GM12878 (cell line): ENCODE results near the gene QSOX1. TPM values are rescaled to one million over a fixed set of nuclear protein-coding genes. Genes with fewer than 3 reads are reported as not detected.

Experiments used
- ATAC-seq: fragments of 200-7000 bp; cut with Tn5 transposase; 3 replicates; pipeline ENCODE4 v1.9.1; 2020; ENCODE audit warnings: mild to moderate bottlenecking, moderate library complexity
- BruUV-seq: library from RNA; stranded (reverse); fragments of 400-500 nt; replicated peaks from 2 replicates; lab custom pipeline; 2021; lab: Mats Ljungman, UMichigan
- CTCF ChIA-PET: fragments of 300-600 bp; sonication (Branson Sonifier 250); formaldehyde crosslinking; extraction: SDS; loops from one replicate; lab custom pipeline; 2021; ENCODE audit warnings: inconsistent platforms; lab: Yijun Ruan, JAX
- POLR2A ChIA-PET: fragments of 350-600 bp; formaldehyde crosslinking; extraction: SDS; loops from one replicate; lab custom pipeline; 2021; ENCODE audit warnings: inconsistent platforms; lab: Charles Lee
- RAD21 ChIA-PET: fragments of 300-600 bp; sonication (Branson Sonifier 250); formaldehyde crosslinking; loops from one replicate; lab custom pipeline; 2023; ENCODE audit warnings: antibody characterized with exemption; ENCODE audit not compliant: unreplicated experiment; lab: Charles Lee
- SMC1A ChIA-PET: fragments of 300-600 bp; sonication (Branson Sonifier 250); formaldehyde crosslinking; loops from one replicate; lab custom pipeline; 2023; ENCODE audit not compliant: unreplicated experiment, uncharacterized antibody; lab: Charles Lee
- DNase-seq: peaks from one replicate; pipeline ENCODE4 v3.0.0-alpha.2; 2011; ENCODE audit warnings: low read depth, low spot score
- FAIRE-seq: peaks from 3 replicates; lab custom pipeline; 2011; peaks lifted over from hg19 to GRCh38; lab: Jason Lieb, UNC
- H2AFZ ChIP-seq: 2 replicates; pipeline ENCODE4 v1.6.0; 2011; ENCODE audit warnings: low read depth, low read length, control low read depth; ENCODE audit not compliant: control insufficient read depth
- H3K27ac ChIP-seq: 2 replicates; pipeline ENCODE4 v1.5.1; 2011; ENCODE audit warnings: control low read depth; ENCODE audit not compliant: control insufficient read depth, insufficient read depth
- H3K27me3 ChIP-seq, 2 experiments: replicated peaks in 1 of 2; 2 replicates each; pipeline versions ENCODE4 v1.6.0 to v1.6.1; 2011; ENCODE audit warnings: low read length in 1 of 2; ENCODE audit not compliant: control insufficient read depth in 2 of 2, insufficient read depth in 2 of 2
- H3K36me3 ChIP-seq, 2 experiments: 2 replicates each; pipeline ENCODE4 v1.5.1; 2011; ENCODE audit warnings: low read length in 1 of 2; ENCODE audit not compliant: control insufficient read depth in 2 of 2, insufficient read depth in 2 of 2
- H3K4me1 ChIP-seq: 2 replicates; pipeline ENCODE4 v1.6.1; 2011; ENCODE audit warnings: mild to moderate bottlenecking, low read length, moderate library complexity, mixed read lengths; ENCODE audit not compliant: control insufficient read depth, insufficient read depth
- H3K4me2 ChIP-seq: 2 replicates; pipeline ENCODE4 v1.6.0; 2011; ENCODE audit warnings: control low read depth; ENCODE audit not compliant: control insufficient read depth, insufficient read depth
- H3K4me3 ChIP-seq: fragments of 200-600 bp; sonication (generic); 2 replicates; pipeline ENCODE4 v1.5.1; 2016
- H3K79me2 ChIP-seq: 2 replicates; pipeline ENCODE4 v1.6.0; 2011; ENCODE audit warnings: low read length; ENCODE audit not compliant: control insufficient read depth, insufficient read depth
- H3K9ac ChIP-seq: 2 replicates; pipeline ENCODE4 v1.8.0; 2011; ENCODE audit warnings: low read length, control low read depth, mixed read lengths; ENCODE audit not compliant: control insufficient read depth, insufficient read depth
- H3K9me3 ChIP-seq: replicated peaks from 3 replicates; pipeline ENCODE4 v1.5.1; 2011; ENCODE audit warnings: mild to moderate bottlenecking, low read length; ENCODE audit not compliant: control insufficient read depth, insufficient read depth
- H4K20me1 ChIP-seq: 2 replicates; pipeline ENCODE4 v1.6.0; 2011; ENCODE audit not compliant: control insufficient read depth, insufficient read depth
- IRF4 ChIP-seq: IDR thresholded peaks from 2 replicates; pipeline ENCODE4 v1.6.1; 2011; ENCODE audit warnings: low read depth, low read length
- KAT2A ChIP-seq: conservative IDR thresholded peaks from 2 replicates; pipeline ENCODE4 v1.6.1; 2011; ENCODE audit warnings: low read depth, low read length; ENCODE audit not compliant: control insufficient read depth
- MYC ChIP-seq: IDR thresholded peaks from 2 replicates; pipeline ENCODE4 v1.6.1; 2011; ENCODE audit warnings: mild to moderate bottlenecking, low read length, moderate library complexity, inconsistent platforms; ENCODE audit not compliant: insufficient read depth, insufficient replicate concordance, insufficient read length, severe bottlenecking
- RAD51 ChIP-seq: fragments of 450-650 bp; IDR thresholded peaks from 2 replicates; pipeline ENCODE4 v1.6.1; 2016; ENCODE audit warnings: moderate library complexity, mild to moderate bottlenecking, inconsistent platforms
- RB1 ChIP-seq: fragments of 450-650 bp; formaldehyde crosslinking; IDR thresholded peaks from 2 replicates; pipeline ENCODE4 v1.6.1; 2017; ENCODE audit warnings: mild to moderate bottlenecking, borderline replicate concordance
- STAT1 ChIP-seq: fragments of 450-650 bp; conservative IDR thresholded peaks from 2 replicates; pipeline ENCODE4 v1.6.1; 2014; ENCODE audit warnings: antibody characterized with exemption, mild to moderate bottlenecking
- ZNF217 ChIP-seq: fragments of 450-650 bp; IDR thresholded peaks from 2 replicates; pipeline ENCODE4 v1.6.1; 2017; ENCODE audit warnings: antibody characterized with exemption, mild to moderate bottlenecking
- WGBS: methylation state at CpG from one replicate; pipeline ENCODE4 v1.1.6; 2016; ENCODE audit warnings: low lambda C conversion rate; ENCODE audit not compliant: insufficient replicate concordance, insufficient coverage; ENCODE audit errors: missing lambda C conversion rate; 5-methylcytosine and 5-hydroxymethylcytosine counted together
- in situ Hi-C: fragments of 300-500 bp; cut with MboI; formaldehyde crosslinking; loops from 9 replicates; pipeline ENCODE4 v1.14.3; 2018; ENCODE audit warnings: mixed read lengths
- intact Hi-C: fragments of 100-400 bp; cut with micrococcal nuclease; formaldehyde crosslinking; loops from one replicate; pipeline ENCODE4 v1.14.2; 2022; ENCODE audit not compliant: unreplicated experiment
- polyA plus RNA-seq, 11 experiments: library from polyadenylated mRNA; depleted of rRNA in 4 of 11; unstranded in 6 of 11; stranded (reverse) in 5 of 11; fragments of >200 nt; fragmentation: Nextera tagmentation in 4 of 11; fragmentation: Illumina TruSeq in 1 of 11; extraction: Ambion mirVana in 4 of 11; extraction: Trizol in 1 of 11; gene quantifications; 1 replicate in 1 of 11; 2 replicates in 10 of 11; pipeline versions ENCODE4 v1.2.1 to v1.2.3, GENCODE V29; 2011 to 2016; ENCODE audit warnings: inconsistent platforms in 2 of 11, missing spikeins in 2 of 11, low read depth in 1 of 11
- total RNA-seq, 4 experiments: library from RNA; depleted of rRNA in 3 of 4; stranded (reverse); fragments of >200 nt in 3 of 4; fragmentation: Illumina TruSeq in 1 of 4; extraction: Trizol in 1 of 4; gene quantifications; 2 replicates each; pipeline versions ENCODE4 v1.2.1 to v1.2.3, GENCODE V29; 2013 to 2021
- TF ChIP-seq, protein P1 (sequence below): fragments of 450-650 bp; conservative IDR thresholded peaks from 2 replicates; pipeline ENCODE4 v1.6.1; 2017; ENCODE audit warnings: mild to moderate bottlenecking, moderate library complexity
- TF ChIP-seq, protein P2 (sequence below): fragments of 450-650 bp; IDR thresholded peaks from 2 replicates; pipeline ENCODE4 v1.6.1; 2017; ENCODE audit warnings: mild to moderate bottlenecking, moderate library complexity
- TF ChIP-seq, protein P3 (sequence below): fragments of 450-650 bp; IDR thresholded peaks from 2 replicates; pipeline ENCODE4 v1.6.1; 2016; ENCODE audit warnings: mild to moderate bottlenecking
- TF ChIP-seq, protein P4 (sequence below): IDR thresholded peaks from 2 replicates; pipeline ENCODE4 v1.6.1; 2011; ENCODE audit warnings: borderline replicate concordance, low read depth, mild to moderate bottlenecking, moderate library complexity, mixed read lengths, low read length; ENCODE audit not compliant: insufficient read depth; ENCODE audit errors: extremely low read length

Gene QSOX1
- total and polyA plus RNA-seq, 10 of the 15 experiments (the other 5 are each of a cell fraction or from before 2014, with no cell fraction given) = 1.8 to 31.3 (median 11.2) TPM

DNA sequence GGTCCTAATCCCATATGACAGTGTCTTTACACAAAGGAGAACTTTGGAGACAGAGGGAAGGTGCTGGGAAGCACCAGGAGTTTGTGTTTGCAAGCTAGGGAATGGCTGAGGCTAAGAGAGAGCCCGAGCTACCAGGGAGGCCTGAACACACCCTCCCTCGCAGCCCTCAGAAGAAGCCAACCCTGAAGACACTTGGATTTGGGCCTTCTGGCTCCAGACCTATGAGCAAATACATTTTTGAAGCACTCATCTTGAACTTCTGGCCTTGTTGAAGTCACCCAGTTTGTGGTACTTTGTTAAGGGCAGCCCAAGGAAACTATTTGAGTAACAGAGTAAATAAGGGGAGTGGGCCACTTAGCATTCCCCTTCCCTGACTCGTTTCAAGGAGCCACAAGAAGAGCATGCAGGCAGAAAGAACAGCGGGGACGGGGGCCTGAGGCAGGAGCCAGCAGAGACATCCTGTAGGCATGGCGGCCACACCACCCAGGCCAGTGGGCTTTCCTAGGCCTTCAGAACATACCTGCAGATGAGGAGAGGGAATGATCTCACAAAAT lies 13.2 kb upstream of the QSOX1 start:
- SMC1A ChIA-PET = no interaction called here
- no peak overlapping the region for H3K27ac ChIP-seq
- H3K9ac ChIP-seq = no peak overlapping the region
- no peak overlapping the region for H3K4me2 ChIP-seq
- CTCF ChIA-PET = no interaction called here
- no TSS peak for BruUV-seq
- no peaks in the 10 kb centered on the region for H3K4me1 ChIP-seq
- RAD21 ChIA-PET = no interaction called here
- ATAC-seq (no peak), DNase-seq (no peak), FAIRE-seq (no peak)
- TF ChIP-seq, protein P1, sequence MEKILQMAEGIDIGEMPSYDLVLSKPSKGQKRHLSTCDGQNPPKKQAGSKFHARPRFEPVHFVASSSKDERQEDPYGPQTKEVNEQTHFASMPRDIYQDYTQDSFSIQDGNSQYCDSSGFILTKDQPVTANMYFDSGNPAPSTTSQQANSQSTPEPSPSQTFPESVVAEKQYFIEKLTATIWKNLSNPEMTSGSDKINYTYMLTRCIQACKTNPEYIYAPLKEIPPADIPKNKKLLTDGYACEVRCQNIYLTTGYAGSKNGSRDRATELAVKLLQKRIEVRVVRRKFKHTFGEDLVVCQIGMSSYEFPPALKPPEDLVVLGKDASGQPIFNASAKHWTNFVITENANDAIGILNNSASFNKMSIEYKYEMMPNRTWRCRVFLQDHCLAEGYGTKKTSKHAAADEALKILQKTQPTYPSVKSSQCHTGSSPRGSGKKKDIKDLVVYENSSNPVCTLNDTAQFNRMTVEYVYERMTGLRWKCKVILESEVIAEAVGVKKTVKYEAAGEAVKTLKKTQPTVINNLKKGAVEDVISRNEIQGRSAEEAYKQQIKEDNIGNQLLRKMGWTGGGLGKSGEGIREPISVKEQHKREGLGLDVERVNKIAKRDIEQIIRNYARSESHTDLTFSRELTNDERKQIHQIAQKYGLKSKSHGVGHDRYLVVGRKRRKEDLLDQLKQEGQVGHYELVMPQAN = no peak
- TF ChIP-seq, protein P2, sequence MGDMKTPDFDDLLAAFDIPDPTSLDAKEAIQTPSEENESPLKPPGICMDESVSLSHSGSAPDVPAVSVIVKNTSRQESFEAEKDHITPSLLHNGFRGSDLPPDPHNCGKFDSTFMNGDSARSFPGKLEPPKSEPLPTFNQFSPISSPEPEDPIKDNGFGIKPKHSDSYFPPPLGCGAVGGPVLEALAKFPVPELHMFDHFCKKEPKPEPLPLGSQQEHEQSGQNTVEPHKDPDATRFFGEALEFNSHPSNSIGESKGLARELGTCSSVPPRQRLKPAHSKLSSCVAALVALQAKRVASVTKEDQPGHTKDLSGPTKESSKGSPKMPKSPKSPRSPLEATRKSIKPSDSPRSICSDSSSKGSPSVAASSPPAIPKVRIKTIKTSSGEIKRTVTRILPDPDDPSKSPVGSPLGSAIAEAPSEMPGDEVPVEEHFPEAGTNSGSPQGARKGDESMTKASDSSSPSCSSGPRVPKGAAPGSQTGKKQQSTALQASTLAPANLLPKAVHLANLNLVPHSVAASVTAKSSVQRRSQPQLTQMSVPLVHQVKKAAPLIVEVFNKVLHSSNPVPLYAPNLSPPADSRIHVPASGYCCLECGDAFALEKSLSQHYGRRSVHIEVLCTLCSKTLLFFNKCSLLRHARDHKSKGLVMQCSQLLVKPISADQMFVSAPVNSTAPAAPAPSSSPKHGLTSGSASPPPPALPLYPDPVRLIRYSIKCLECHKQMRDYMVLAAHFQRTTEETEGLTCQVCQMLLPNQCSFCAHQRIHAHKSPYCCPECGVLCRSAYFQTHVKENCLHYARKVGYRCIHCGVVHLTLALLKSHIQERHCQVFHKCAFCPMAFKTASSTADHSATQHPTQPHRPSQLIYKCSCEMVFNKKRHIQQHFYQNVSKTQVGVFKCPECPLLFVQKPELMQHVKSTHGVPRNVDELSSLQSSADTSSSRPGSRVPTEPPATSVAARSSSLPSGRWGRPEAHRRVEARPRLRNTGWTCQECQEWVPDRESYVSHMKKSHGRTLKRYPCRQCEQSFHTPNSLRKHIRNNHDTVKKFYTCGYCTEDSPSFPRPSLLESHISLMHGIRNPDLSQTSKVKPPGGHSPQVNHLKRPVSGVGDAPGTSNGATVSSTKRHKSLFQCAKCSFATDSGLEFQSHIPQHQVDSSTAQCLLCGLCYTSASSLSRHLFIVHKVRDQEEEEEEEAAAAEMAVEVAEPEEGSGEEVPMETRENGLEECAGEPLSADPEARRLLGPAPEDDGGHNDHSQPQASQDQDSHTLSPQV = no peak
- no peak for TF ChIP-seq IRF4
- no peak for TF ChIP-seq RB1
- TF ChIP-seq STAT1 = no peak
- TF ChIP-seq RAD51 = no peak
- no peak for TF ChIP-seq ZNF217
- TF ChIP-seq, protein P3, sequence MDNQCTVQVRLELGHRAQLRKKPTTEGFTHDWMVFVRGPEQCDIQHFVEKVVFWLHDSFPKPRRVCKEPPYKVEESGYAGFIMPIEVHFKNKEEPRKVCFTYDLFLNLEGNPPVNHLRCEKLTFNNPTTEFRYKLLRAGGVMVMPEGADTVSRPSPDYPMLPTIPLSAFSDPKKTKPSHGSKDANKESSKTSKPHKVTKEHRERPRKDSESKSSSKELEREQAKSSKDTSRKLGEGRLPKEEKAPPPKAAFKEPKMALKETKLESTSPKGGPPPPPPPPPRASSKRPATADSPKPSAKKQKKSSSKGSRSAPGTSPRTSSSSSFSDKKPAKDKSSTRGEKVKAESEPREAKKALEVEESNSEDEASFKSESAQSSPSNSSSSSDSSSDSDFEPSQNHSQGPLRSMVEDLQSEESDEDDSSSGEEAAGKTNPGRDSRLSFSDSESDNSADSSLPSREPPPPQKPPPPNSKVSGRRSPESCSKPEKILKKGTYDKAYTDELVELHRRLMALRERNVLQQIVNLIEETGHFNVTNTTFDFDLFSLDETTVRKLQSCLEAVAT = no peak
- TF ChIP-seq MYC = no peak
- TF ChIP-seq, protein P4, sequence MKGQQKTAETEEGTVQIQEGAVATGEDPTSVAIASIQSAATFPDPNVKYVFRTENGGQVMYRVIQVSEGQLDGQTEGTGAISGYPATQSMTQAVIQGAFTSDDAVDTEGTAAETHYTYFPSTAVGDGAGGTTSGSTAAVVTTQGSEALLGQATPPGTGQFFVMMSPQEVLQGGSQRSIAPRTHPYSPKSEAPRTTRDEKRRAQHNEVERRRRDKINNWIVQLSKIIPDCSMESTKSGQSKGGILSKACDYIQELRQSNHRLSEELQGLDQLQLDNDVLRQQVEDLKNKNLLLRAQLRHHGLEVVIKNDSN = no peak
- TF ChIP-seq KAT2A = no peak
- POLR2A ChIA-PET = no interaction called here
- H2AFZ ChIP-seq = no peak overlapping the region
- 45% methylated on average over 6 of the region's 6 CpGs for WGBS
- no peaks in the 10 kb centered on the region; the same call in 2 of the 3 replicates for H3K9me3 ChIP-seq
- H4K20me1 ChIP-seq = no peaks in the 10 kb centered on the region
- H3K79me2 ChIP-seq = no peaks in the 10 kb centered on the region
- in situ Hi-C loops = no loop called here
- H3K36me3 ChIP-seq = no peaks in the 10 kb centered on the region
- no peak overlapping the region for H3K4me3 ChIP-seq
- intact Hi-C loops = no loop called here
- 0 out of 4 replicates have a peak, but pooled peaks cover 0 to 1% of the 10 kb centered on the region in 2 experiments for H3K27me3 ChIP-seq
